ENCODE measurements around the gene HAT1. TPM values are rescaled to one million over a fixed set of nuclear protein-coding genes. Genes with fewer than 3 reads are reported as not detected.

Gene HAT1
- total and polyA plus RNA-seq, 4 donors: 11.8 to 45.1 (median 16.3) TPM

DNA sequence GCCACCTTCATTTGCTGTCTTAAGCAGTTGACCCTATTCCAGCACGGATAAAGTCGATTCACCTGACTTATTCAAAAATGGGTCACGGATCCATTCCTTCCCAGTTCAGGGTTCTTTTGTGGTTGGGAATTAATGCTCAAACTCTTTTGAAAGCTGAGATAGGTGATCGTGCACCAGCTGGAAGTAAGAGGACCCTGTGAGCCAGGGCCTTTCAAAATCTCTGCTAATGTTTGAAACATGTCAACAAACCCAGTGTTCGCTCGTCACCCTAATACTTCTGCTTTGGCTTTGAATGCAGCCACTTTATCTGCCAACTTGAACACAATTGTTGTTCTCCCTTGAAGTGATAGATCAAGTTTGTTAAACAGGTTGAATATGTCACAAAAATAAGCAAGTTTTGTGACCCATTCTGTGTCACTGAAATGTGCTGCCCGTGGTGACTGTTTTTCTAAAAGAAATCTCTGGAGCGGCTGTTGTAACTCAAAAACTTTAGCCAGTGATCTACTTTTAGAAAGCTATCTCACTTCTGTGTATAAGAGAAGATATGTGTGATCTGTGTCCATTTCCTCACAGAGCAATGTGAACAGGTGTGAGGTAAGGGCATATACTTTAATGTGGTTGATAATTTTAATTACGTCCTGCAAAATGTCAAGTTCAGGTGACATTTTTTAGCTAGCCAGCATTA lies 16.9 kb downstream of the HAT1 start:
- WGBS: 95% methylated on average over 9 of the region's 9 CpGs
- no peak overlapping the region for H3K4me3 ChIP-seq (ENCODE audit: low read depth in 1 of 3, low read length in 3 of 3)
- no peak for DNase-seq (ENCODE audit: low spot score)
- no peak overlapping the region for H3K27ac ChIP-seq (ENCODE audit: low read depth in 1 of 2, low read length in 2 of 2)
- TF ChIP-seq EGR1 (IDR thresholded peaks at IDR 0.05; ENCODE audit: low read depth in 2 of 2) (no peak), GABPA (IDR thresholded peaks at IDR 0.05 in 1 of 2, conservative IDR thresholded peaks at IDR 0.05 in 1 of 2) (no peak), FOXA1 (IDR thresholded peaks at IDR 0.05) (no peak)
- H3K4me1 ChIP-seq (ENCODE audit: control insufficient read depth in 4 of 4, insufficient read depth in 4 of 4, low read length in 3 of 4): no peaks in the 10 kb centered on the region
- H3K9ac ChIP-seq (ENCODE audit: low read depth in 1 of 2, low read length in 2 of 2): no peak overlapping the region
- H3K27me3 ChIP-seq (ENCODE audit: control insufficient read depth in 4 of 4, insufficient read depth in 4 of 4, low read length in 3 of 4): no peaks in the 10 kb centered on the region
- H3K36me3 ChIP-seq (ENCODE audit: control insufficient read depth in 4 of 4, insufficient read depth in 3 of 4, low read depth in 1 of 4, low read length in 3 of 4): no peaks in the 10 kb centered on the region
- H3K9me3 ChIP-seq (ENCODE audit: control insufficient read depth in 4 of 4, low read length in 3 of 4): no peaks in the 10 kb centered on the region

GRCh38 chr2:171939743-171940071 lies 17.4 kb downstream of the HAT1 start:
- DNase-seq (ENCODE audit: low spot score): no peak
- Histone ChIP-seq H3K36me3 (ENCODE audit: control insufficient read depth in 4 of 4, insufficient read depth in 3 of 4, low read depth in 1 of 4, low read length in 3 of 4) (no peaks in the 10 kb centered on the region), H3K27ac (ENCODE audit: low read depth in 1 of 2, low read length in 2 of 2) (no peak overlapping the region), H3K4me3 (ENCODE audit: low read depth in 1 of 3, low read length in 3 of 3) (no peak overlapping the region), H3K9ac (ENCODE audit: low read depth in 1 of 2, low read length in 2 of 2) (no peak overlapping the region), H3K27me3 (ENCODE audit: control insufficient read depth in 4 of 4, insufficient read depth in 4 of 4, low read length in 3 of 4) (no peaks in the 10 kb centered on the region), H3K4me1 (ENCODE audit: control insufficient read depth in 4 of 4, insufficient read depth in 4 of 4, low read length in 3 of 4) (no peaks in the 10 kb centered on the region), H3K9me3 (ENCODE audit: control insufficient read depth in 4 of 4, low read length in 3 of 4) (no peaks in the 10 kb centered on the region)
- no peak for TF ChIP-seq SP1 (IDR thresholded peaks at IDR 0.05)
- TF ChIP-seq, protein P1, sequence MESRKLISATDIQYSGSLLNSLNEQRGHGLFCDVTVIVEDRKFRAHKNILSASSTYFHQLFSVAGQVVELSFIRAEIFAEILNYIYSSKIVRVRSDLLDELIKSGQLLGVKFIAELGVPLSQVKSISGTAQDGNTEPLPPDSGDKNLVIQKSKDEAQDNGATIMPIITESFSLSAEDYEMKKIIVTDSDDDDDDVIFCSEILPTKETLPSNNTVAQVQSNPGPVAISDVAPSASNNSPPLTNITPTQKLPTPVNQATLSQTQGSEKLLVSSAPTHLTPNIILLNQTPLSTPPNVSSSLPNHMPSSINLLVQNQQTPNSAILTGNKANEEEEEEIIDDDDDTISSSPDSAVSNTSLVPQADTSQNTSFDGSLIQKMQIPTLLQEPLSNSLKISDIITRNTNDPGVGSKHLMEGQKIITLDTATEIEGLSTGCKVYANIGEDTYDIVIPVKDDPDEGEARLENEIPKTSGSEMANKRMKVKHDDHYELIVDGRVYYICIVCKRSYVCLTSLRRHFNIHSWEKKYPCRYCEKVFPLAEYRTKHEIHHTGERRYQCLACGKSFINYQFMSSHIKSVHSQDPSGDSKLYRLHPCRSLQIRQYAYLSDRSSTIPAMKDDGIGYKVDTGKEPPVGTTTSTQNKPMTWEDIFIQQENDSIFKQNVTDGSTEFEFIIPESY (IDR thresholded peaks at IDR 0.05): no peak
- no peak for TF ChIP-seq REST (IDR thresholded peaks at IDR 0.05)
- no peak for TF ChIP-seq RAD21 (IDR thresholded peaks at IDR 0.05)
- TF ChIP-seq FOXA1 (IDR thresholded peaks at IDR 0.05): no peak
- TF ChIP-seq CTCF (IDR thresholded peaks at IDR 0.05; ENCODE audit: low read depth, low read length, missing input control): no peak
- TF ChIP-seq, protein P2, sequence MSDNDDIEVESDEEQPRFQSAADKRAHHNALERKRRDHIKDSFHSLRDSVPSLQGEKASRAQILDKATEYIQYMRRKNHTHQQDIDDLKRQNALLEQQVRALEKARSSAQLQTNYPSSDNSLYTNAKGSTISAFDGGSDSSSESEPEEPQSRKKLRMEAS (IDR thresholded peaks at IDR 0.05): no peak
- TF ChIP-seq HNF4G (IDR thresholded peaks at IDR 0.05): no peak
- TF ChIP-seq NR2F2 (IDR thresholded peaks at IDR 0.05): no peak
- TF ChIP-seq FOXA2 (IDR thresholded peaks at IDR 0.05): no peak
- TF ChIP-seq, protein P3, sequence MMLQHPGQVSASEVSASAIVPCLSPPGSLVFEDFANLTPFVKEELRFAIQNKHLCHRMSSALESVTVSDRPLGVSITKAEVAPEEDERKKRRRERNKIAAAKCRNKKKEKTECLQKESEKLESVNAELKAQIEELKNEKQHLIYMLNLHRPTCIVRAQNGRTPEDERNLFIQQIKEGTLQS (IDR thresholded peaks at IDR 0.05): no peak
- TF ChIP-seq YY1 (IDR thresholded peaks at IDR 0.05): no peak
- no peak for TF ChIP-seq GABPA (IDR thresholded peaks at IDR 0.05 in 1 of 2, conservative IDR thresholded peaks at IDR 0.05 in 1 of 2)
- no peak for TF ChIP-seq RXRA (IDR thresholded peaks at IDR 0.05)
- no peak for TF ChIP-seq EGR1 (IDR thresholded peaks at IDR 0.05; ENCODE audit: low read depth in 2 of 2)
- TF ChIP-seq HNF4A (conservative IDR thresholded peaks at IDR 0.05): no peak
- TF ChIP-seq JUND (IDR thresholded peaks at IDR 0.05): no peak
- no peak for TF ChIP-seq TAF1 (conservative IDR thresholded peaks at IDR 0.05)
- WGBS: 96% methylated on average over 4 of the region's 4 CpGs

All from liver (tissue), 9 donors.